Liver (tissue), 9 donors: ENCODE data around the gene KCTD12. TPM values are rescaled to one million over a fixed set of nuclear protein-coding genes. Genes with fewer than 3 reads are reported as not detected.

Experiments used
- DNase-seq: peaks from one replicate; pipeline ENCODE4 v3.0.0-alpha.2; 2017; ENCODE audit warnings: low spot score
- H3K27ac ChIP-seq, 2 donors: one replicate each; pipeline ENCODE4 v1.7.0; 2013; ENCODE audit warnings: inconsistent platforms in 2 of 2, low read length in 2 of 2, control low read depth in 1 of 2, low read depth in 1 of 2, mild to moderate bottlenecking in 1 of 2
- H3K27me3 ChIP-seq, 4 donors: one replicate each; pipeline versions ENCODE4 v1.6.1 to v1.7.0; 2013; ENCODE audit warnings: low read length in 3 of 4, inconsistent platforms in 1 of 4, mild to moderate bottlenecking in 1 of 4, moderate library complexity in 1 of 4; ENCODE audit not compliant: control insufficient read depth in 4 of 4, insufficient read depth in 4 of 4
- H3K36me3 ChIP-seq, 4 donors: one replicate each; pipeline versions ENCODE4 v1.6.1 to v1.7.0; 2013; ENCODE audit warnings: low read length in 3 of 4, mild to moderate bottlenecking in 3 of 4, low read depth in 1 of 4, moderate library complexity in 1 of 4; ENCODE audit not compliant: control insufficient read depth in 4 of 4, insufficient read depth in 3 of 4
- H3K4me1 ChIP-seq, 4 donors: one replicate each; pipeline versions ENCODE4 v1.6.1 to v1.7.0; 2013; ENCODE audit warnings: low read length in 3 of 4, mild to moderate bottlenecking in 3 of 4, moderate library complexity in 1 of 4; ENCODE audit not compliant: control insufficient read depth in 4 of 4, insufficient read depth in 4 of 4
- H3K4me3 ChIP-seq, 3 donors: one replicate each; pipeline versions ENCODE4 v1.6.1 to v1.7.0; 2013; ENCODE audit warnings: low read length in 3 of 3, control low read depth in 1 of 3, low read depth in 1 of 3, mild to moderate bottlenecking in 1 of 3
- H3K9ac ChIP-seq, 2 donors: one replicate each; pipeline ENCODE4 v1.7.0; 2013; ENCODE audit warnings: low read length in 2 of 2, mild to moderate bottlenecking in 2 of 2, moderate library complexity in 2 of 2, control low read depth in 1 of 2, low read depth in 1 of 2
- H3K9me3 ChIP-seq, 4 donors: one replicate each; pipeline versions ENCODE4 v1.6.1 to v1.7.0; 2013; ENCODE audit warnings: low read length in 3 of 4; ENCODE audit not compliant: control insufficient read depth in 4 of 4
- ATF3 ChIP-seq: IDR thresholded peaks from 2 replicates; pipeline ENCODE4 v1.6.1; 2016; ENCODE audit warnings: antibody characterized with exemption
- EGR1 ChIP-seq, 2 donors: IDR thresholded peaks; 2 replicates each; pipeline ENCODE4 v1.6.1; 2016 to 2018; ENCODE audit warnings: antibody characterized with exemption in 2 of 2, low read depth in 2 of 2
- FOXA1 ChIP-seq: IDR thresholded peaks from 2 replicates; pipeline ENCODE4 v1.6.1; 2016; ENCODE audit warnings: antibody characterized with exemption
- FOXA2 ChIP-seq: IDR thresholded peaks from 2 replicates; pipeline ENCODE4 v1.6.1; 2016; ENCODE audit warnings: antibody characterized with exemption
- GABPA ChIP-seq, 2 donors: IDR thresholded peaks in 1 of 2; conservative IDR thresholded peaks in 1 of 2; 2 replicates each; pipeline ENCODE4 v1.6.1; 2016; ENCODE audit warnings: antibody characterized with exemption in 2 of 2, mild to moderate bottlenecking in 1 of 2, moderate library complexity in 1 of 2
- HNF4A ChIP-seq, 2 donors: conservative IDR thresholded peaks; 2 replicates each; pipeline ENCODE4 v1.6.1; 2016; ENCODE audit warnings: antibody characterized with exemption in 2 of 2, mild to moderate bottlenecking in 2 of 2
- HNF4G ChIP-seq: IDR thresholded peaks from 2 replicates; pipeline ENCODE4 v1.6.1; 2016; ENCODE audit warnings: antibody characterized with exemption
- JUND ChIP-seq, 2 donors: IDR thresholded peaks; 2 replicates each; pipeline ENCODE4 v1.6.1; 2016; ENCODE audit warnings: antibody characterized with exemption in 2 of 2
- MAX ChIP-seq: IDR thresholded peaks from 2 replicates; pipeline ENCODE4 v1.6.1; 2016; ENCODE audit warnings: antibody characterized with exemption
- NR2F2 ChIP-seq: IDR thresholded peaks from 2 replicates; pipeline ENCODE4 v1.6.1; 2016; ENCODE audit warnings: antibody characterized with exemption
- RAD21 ChIP-seq, 2 donors: IDR thresholded peaks; 2 replicates each; pipeline ENCODE4 v1.6.1; 2016; ENCODE audit warnings: antibody characterized with exemption in 2 of 2, mild to moderate bottlenecking in 2 of 2
- RXRA ChIP-seq, 2 donors: IDR thresholded peaks; 2 replicates each; pipeline ENCODE4 v1.6.1; 2017 to 2018; ENCODE audit warnings: antibody characterized with exemption in 2 of 2, mild to moderate bottlenecking in 1 of 2
- SP1 ChIP-seq: IDR thresholded peaks from 2 replicates; pipeline ENCODE4 v1.6.1; 2018; ENCODE audit warnings: antibody characterized with exemption, mild to moderate bottlenecking
- TAF1 ChIP-seq: conservative IDR thresholded peaks from 2 replicates; pipeline ENCODE4 v1.6.1; 2016; ENCODE audit warnings: antibody characterized with exemption, mild to moderate bottlenecking
- YY1 ChIP-seq: IDR thresholded peaks from 2 replicates; pipeline ENCODE4 v1.6.1; 2016; ENCODE audit warnings: antibody characterized with exemption, mild to moderate bottlenecking
- ZBTB33 ChIP-seq: IDR thresholded peaks from 2 replicates; pipeline ENCODE4 v1.6.1; 2016; ENCODE audit warnings: antibody characterized with exemption
- WGBS: extraction: QIAGEN DNeasy Blood & Tissue Kit; methylation state at CpG from one replicate; pipeline ENCODE4 v1.1.7; 2013; 5-methylcytosine and 5-hydroxymethylcytosine counted together
- polyA plus RNA-seq, 2 donors: library from polyadenylated mRNA; stranded (reverse) in 1 of 2; unstranded in 1 of 2; fragments of 200-250 nt in 1 of 2; fragments of >200 nt in 1 of 2; fragmentation: Nextera tagmentation in 1 of 2; extraction: Ambion mirVana in 1 of 2; gene quantifications; one replicate each; pipeline versions ENCODE4 v1.2.1 to v1.2.3, GENCODE V29; 2013 to 2015
- total RNA-seq, 2 donors: library from RNA; depleted of rRNA; stranded (reverse); fragments of >200 nt; gene quantifications; one replicate each; pipeline ENCODE4 v1.2.3, GENCODE V29; 2014
- donor health status: healthy.
- donor health status: healthy.
- donor health status: healthy.
- donor health status: healthy.
- donor health status: healthy.

Gene KCTD12
- total and polyA plus RNA-seq, 4 donors: 1.5 to 14.8 (median 6.6) TPM

- no peak for TF ChIP-seq ZBTB33
- no peak for TF ChIP-seq NR2F2
- TF ChIP-seq RXRA (IDR thresholded peaks at IDR 0.05): no peak
- TF ChIP-seq FOXA1: no peak
- TF ChIP-seq RAD21 (IDR thresholded peaks at IDR 0.05): no peak
- TF ChIP-seq HNF4G: no peak
- TF ChIP-seq FOXA2: no peak
- TF ChIP-seq SP1: no peak
Measured at GRCh38 chr13:76852986-76853385, 33.2 kb downstream of the KCTD12 start (continued).

GRCh38 chr13:76851961-76852360 lies 34.2 kb downstream of the KCTD12 start:
- H3K4me1 ChIP-seq: no peaks in the 10 kb centered on the region
- 89% methylated on average over 4 of the region's 4 CpGs for WGBS
- H3K27ac ChIP-seq: no peak overlapping the region
- no peaks in the 10 kb centered on the region for H3K9me3 ChIP-seq
- H3K4me3 ChIP-seq: no peak overlapping the region
- TF ChIP-seq GABPA (IDR thresholded peaks at IDR 0.05 in 1 of 2, conservative IDR thresholded peaks at IDR 0.05 in 1 of 2) (no peak), TAF1 (no peak), JUND (IDR thresholded peaks at IDR 0.05) (no peak)
- no peaks in the 10 kb centered on the region for H3K27me3 ChIP-seq
- no peak for DNase-seq
- no peaks in the 10 kb centered on the region for H3K36me3 ChIP-seq
- H3K9ac ChIP-seq: no peak overlapping the region

- no peaks in the 10 kb centered on the region for H3K27me3 ChIP-seq
- no peak for TF ChIP-seq SP1
- TF ChIP-seq NR2F2: no peak
- TF ChIP-seq JUND (IDR thresholded peaks at IDR 0.05): no peak
- no peak for TF ChIP-seq RAD21 (IDR thresholded peaks at IDR 0.05)
- no peak for TF ChIP-seq FOXA2
- no peak for TF ChIP-seq HNF4G
- TF ChIP-seq ATF3: no peak
- no peak for TF ChIP-seq TAF1
- no peak for TF ChIP-seq FOXA1
- TF ChIP-seq EGR1 (IDR thresholded peaks at IDR 0.05; ENCODE audit: low read depth in 2 of 2): no peak
- H3K9me3 ChIP-seq: no peaks in the 10 kb centered on the region
- no peak overlapping the region for H3K27ac ChIP-seq
- H3K36me3 ChIP-seq: no peaks in the 10 kb centered on the region
- no peak overlapping the region for H3K9ac ChIP-seq
- DNase-seq: no peak
- WGBS: 89% methylated on average over 6 of the region's 6 CpGs
- H3K4me3 ChIP-seq: no peak overlapping the region
- H3K4me1 ChIP-seq: no peaks in the 10 kb centered on the region
Measured at GRCh38 chr13:76849493-76849892, 36.7 kb downstream of the KCTD12 start.

GRCh38 chr13:76848596-76848995 lies 37.6 kb downstream of the KCTD12 start:
- no peaks in the 10 kb centered on the region for H3K36me3 ChIP-seq
- no peak overlapping the region for H3K27ac ChIP-seq
- no peaks in the 10 kb centered on the region for H3K4me1 ChIP-seq
- no peak overlapping the region for H3K9ac ChIP-seq
- 45% methylated on average over 3 of the region's 3 CpGs for WGBS
- TF ChIP-seq FOXA1 (no peak), GABPA (IDR thresholded peaks at IDR 0.05 in 1 of 2, conservative IDR thresholded peaks at IDR 0.05 in 1 of 2) (no peak), RXRA (IDR thresholded peaks at IDR 0.05) (no peak), ATF3 (no peak), JUND (IDR thresholded peaks at IDR 0.05) (no peak), YY1 (no peak), MAX (no peak), HNF4G (no peak), RAD21 (IDR thresholded peaks at IDR 0.05) (no peak), TAF1 (no peak), HNF4A (conservative IDR thresholded peaks at IDR 0.05) (no peak), EGR1 (IDR thresholded peaks at IDR 0.05; ENCODE audit: low read depth in 2 of 2) (no peak), NR2F2 (no peak)
- no peak for DNase-seq
- no peak overlapping the region for H3K4me3 ChIP-seq
- no peaks in the 10 kb centered on the region for H3K9me3 ChIP-seq
- no peaks in the 10 kb centered on the region for H3K27me3 ChIP-seq
